ENCODE measurements around the gene PCED1B.
A peak's percentile ranks its signal among the peaks of the same experiment; 100 is the strongest.

Gene PCED1B

GRCh38 chr12:47067771-47068431 is 11.5 kb upstream of the PCED1B start:
- DNase-seq (ENCODE audit: low read depth in 2 of 2): no peak

DNA sequence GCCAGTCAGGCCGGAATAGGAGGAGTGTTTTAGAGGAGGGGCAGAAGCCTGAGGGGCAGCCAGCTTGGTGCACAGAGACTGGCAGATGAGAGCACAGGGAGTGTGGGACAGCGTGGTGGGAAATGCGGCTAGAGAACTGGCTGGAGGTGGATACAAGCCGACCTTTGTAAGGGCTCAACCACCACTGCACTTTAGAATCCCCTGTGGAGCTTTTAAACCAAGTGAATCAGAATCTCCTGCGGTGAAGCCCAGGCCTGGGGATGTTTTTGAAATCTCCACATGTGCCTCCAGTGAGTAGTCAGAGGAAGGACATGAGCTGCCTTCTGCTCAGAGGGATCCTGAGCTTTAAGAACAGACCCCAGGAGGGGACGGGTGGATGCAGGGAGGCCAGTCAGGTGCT is 10.9 kb upstream of the PCED1B start:
- no peak for DNase-seq (ENCODE audit: low read depth in 2 of 2)

DNA sequence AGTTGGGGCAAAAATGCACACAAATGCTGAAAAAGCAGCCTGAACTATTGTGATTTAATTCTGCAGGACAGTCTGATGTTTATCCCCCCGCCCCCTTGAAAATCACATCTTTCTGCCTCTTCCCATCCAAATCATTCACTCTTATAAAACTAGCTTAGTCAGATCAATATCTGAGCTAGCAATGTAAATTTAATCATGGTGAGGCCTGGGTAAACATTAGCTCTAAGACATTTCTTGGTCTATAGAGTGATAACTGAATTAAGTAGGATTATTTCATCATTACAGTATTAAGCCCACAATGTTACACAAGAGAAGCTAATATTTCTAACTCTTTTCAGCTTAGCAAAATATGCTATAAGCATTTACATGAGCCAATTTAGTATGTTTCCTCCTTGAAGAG is 9.1 kb upstream of the PCED1B start:
- DNase-seq (ENCODE audit: low read depth in 2 of 2): no peak

- no peak for DNase-seq (ENCODE audit: low read depth in 2 of 2)
Measured at GRCh38 chr12:47071241-47071852, 8.1 kb upstream of the PCED1B start.

- DNase-seq (ENCODE audit: low read depth in 2 of 2): no peak
Measured at GRCh38 chr12:47073951-47074350, 5.5 kb upstream of the PCED1B start.

GRCh38 chr12:47074757-47075156 is 4.7 kb upstream of the PCED1B start:
- no peak for DNase-seq (ENCODE audit: low read depth in 2 of 2)

DNA sequence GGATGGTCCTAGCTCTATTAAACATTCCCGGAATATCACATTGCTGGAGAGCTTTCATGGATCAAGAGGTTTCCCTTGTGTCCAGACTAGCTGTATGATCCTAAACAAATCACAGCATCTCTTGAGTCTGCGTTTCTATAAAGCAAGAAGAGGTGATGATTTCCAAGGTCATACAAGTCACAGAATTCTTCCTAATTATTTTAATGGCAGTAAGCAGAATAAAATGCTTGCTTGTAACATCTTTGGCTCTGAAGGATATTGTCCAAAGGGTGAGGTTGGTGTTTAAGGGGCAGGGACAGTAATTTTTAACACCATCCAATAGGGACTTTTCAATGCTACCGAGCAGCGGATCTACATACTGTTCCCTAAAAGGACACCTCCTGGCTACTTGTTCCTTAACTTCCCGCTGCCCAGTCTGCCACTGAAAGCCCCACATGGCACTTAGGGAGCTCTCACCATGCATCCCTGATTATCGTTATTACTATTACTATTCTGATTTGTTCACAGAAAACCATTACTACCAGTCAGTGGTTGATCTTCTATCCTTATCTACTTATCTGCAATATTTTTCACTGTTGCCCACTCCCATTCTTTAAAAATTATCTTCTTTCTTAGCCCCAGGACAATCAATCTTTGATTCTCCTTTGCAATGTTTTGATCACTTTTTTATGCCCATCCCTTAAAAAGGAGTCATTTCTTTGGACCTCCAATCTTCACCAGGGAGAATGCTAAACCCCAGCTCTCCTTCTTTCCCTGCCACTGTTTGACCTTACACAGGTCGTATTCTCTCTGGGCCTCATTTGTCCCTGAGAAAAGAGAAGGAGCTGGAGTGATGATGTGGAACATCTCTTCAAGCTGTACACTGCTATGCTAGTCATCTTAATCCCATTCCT is 4.0 kb upstream of the PCED1B start:
- DNase-seq (ENCODE audit: low read depth in 2 of 2): no peak

DNA sequence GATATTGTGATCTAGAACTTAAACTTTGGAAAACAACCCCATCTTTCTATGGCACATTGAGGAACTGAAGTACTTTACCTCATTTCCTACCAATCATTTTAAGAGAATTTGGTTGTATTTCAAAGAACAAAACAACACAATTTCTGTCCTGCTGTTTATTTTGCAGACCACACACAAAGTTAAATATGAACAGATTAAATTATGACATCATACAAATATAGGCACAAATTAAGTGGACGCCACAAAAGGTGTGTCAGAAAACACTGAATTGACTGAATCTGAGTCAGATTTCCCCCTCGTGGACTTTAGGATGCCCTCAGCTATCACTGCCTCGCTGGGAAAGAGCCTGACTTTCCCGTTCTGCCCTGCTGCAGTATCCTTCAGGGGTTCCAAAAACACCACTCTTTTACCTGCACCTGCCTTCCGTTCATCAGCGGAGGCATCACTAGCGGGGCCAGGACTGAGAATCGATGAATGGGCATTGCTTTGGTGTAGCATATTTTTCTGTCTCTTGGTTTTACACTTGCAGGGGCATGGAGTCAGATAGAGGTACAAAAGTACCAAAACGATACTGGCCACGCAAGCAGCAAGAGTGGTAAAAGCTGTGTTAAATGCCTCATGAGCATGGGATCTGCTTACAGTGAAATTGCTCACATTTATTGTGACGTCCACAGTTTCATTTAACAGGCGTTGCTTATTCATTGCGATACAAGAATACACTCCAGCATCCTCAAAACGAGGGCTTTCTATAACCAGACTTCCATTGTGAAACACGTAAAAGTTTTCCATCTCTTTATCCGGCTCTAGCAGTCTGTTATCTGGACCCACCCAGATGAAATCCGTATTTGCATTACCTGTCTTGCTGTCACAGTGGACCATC is 2.0 kb upstream of the PCED1B start:
- no peak for DNase-seq (ENCODE audit: low read depth in 2 of 2)

DNA sequence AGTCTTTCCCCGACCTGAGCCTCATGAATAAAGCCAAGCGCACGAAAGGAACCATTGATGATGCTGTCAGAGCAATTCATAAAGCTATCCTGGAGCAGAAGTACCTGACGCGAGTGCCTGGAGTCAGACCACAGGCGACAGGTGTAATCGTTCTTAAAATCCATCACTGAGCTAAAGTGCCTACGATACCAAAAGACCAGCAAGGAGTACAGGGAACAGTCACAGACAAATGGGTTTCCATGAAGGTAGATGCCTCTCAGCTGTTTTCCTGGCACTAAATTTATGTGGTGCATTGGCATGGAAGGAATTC is 1.4 kb upstream of the PCED1B start:
- DNase-seq (ENCODE audit: low read depth in 2 of 2): no peak

DNA sequence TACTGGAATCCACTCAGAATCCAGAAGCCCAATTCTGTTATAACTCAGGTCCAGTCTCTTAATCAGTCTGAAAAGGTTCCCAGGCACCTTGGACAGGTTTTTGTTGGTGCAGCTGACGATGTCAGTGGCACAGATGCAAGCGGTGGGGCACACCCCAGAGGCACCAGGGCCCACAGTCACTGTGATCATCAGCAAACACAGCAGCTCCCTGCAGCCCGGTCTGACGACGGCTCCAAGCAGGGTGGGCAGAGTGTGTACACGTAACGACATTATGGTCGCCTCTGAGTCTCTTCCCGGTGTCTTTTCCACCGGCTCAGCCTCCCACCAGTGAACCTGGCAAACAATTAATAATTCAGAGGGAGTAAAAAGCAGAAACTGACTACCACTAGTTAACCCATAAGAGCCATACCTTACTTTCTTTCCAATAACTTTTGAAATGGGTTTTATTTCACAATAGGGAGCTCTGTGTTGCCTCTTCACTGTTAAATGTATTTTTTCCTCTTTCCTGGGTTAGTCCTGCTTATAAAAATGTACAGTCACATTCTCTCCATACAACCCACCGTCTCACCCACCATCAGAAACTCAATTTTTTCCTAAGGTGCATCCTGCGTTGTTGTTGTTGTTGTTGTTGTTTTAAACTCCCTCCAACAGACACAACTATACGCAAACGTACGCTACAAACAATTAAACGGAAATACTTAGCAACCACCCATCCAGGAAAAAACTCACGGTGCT is 521 bp upstream of the PCED1B start:
- DNase-seq (ENCODE audit: low read depth in 2 of 2): peak; percentile 13 to 20

DNA sequence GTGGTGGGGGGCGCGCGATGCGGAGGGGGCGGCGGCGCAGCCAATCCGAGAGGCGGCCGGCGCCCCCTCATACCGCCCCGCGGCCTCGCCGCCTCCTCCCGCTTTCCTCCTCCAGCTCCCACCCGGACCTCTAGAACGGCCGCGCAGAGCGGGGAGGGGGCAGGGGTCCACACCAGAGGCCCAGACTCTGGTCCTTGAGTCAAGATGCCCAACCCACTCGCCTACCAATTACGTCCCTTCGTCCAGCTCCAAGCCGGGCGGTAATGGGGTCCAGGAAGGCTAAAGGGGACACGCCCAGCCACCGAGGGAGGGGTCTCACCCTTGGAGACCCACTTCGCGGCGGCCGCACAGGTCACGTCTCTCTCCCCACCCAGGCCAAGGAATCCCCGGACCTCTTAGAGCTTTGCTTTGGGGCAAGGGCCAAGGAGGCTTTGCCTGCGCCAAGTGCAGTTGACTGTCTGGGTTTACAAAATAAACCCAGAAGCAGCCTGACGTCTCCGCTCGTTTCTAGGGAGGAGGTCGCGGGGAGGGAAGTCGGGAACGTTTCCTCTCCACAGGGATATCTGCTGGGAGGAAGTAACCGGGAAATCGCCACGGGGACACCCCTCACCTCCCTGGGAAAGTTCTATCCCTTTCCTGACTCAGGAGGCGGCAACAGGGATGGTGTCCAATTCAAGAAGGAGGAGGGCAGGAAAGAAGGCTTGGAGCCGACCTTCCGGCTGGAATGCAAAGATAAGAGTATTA is 732 bp downstream of the PCED1B start:
- DNase-seq (ENCODE audit: low read depth in 2 of 2): peak in 1 of 2 donors; percentile 20

DNA sequence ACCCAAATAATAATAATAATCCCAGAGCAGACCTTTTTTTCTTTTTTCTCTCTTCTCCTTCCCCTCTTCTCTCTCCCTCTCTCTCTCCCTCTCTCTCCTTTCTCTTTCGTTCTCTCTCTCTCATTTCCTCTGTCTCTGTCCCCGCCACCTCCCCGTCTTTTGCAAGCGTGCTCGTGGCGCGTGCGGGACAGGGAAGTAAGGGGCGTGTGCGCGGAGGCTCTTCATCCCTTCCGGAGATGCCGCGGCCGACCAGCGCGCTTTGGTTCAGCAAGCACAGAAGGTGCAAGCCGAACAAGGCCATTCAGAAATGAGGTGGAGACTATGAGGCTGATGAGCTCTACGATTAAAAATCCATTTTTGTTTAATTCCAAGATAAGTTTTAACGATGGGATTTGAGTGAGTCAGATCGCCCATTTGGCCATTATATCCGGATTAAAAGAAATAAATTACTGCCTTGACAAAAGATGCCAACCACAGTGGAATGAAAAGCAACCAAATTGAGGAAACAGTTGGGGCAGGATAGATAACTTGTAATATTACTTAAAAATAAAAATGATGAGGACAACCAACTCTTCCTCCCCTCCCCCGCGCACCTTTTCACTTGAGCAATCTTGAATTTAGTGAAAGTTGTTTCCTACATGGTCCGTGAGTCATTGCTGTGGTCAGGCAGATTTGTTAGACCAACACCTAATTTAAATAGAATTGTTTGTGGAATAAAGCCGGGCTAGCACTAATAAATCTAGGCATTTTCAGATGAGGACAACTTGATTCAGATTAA is 1.5 kb downstream of the PCED1B start:
- peak; percentile 38 to 50 for DNase-seq (ENCODE audit: low read depth in 2 of 2)

GRCh38 chr12:47082283-47082682 is 2.9 kb downstream of the PCED1B start:
- DNase-seq (ENCODE audit: low read depth in 2 of 2): no peak

DNA sequence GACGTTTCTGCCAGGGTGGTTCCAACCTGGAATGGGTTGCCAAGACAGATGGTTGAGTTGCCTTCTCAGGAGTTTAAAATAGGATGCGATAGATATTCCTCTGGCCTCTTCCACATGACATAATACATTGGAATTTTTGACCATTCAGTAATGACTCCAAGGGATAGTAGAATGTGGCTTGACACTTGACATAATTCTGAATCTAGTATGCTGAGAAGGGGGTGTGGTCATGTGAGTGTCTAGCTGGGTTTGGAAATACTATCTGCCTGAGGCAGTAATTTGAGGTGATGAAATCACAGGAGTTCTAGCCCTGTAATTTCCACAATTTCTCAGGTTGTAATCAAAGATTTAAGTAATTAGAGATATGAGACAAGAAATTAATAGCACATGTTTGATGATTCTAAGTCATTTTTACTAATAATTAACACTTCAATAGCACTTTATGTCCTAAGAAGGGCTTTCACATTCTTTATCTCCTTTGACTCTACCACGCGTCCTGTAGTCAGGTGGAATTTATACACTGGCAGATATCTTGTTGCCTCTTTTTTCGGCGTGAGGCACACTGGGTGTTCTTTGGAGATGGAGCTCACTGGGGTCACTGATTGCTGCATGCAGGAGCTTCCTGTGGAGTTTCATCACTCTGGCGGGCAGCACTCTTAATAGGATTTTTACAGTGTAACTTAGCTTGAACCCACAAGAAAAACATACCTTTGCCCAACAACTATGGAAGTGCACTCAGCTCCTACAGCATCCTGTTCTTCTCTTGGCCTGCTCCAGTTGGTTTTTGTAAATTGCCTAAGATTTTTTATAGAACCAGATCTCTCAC is 3.6 kb downstream of the PCED1B start:
- no peak for DNase-seq (ENCODE audit: low read depth in 2 of 2)

DNA sequence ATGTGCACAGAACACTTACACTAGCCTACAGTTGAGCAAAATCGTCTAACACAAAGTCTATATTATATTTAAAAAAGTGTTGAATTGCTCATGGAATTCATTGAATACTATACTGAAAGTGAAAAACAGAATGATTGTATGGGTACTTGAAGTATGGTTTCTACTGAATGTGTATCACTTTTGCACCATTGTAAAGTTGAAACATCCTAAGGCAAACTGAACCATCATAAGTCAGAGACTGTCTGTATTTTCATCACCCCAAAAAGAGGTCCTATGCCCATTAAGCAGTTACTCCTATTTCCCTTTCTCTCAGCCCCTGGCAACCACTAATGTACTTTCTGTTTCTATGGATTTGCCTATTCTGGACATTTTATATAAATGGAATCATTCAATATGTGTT is 4.8 kb downstream of the PCED1B start:
- no peak for DNase-seq (ENCODE audit: low read depth in 2 of 2)

- peak in 1 of 2 donors; percentile 20 for DNase-seq (ENCODE audit: low read depth in 2 of 2)
Measured at GRCh38 chr12:47085815-47086252, 6.4 kb downstream of the PCED1B start.

GRCh38 chr12:47087088-47087688 is 7.8 kb downstream of the PCED1B start:
- no peak for DNase-seq (ENCODE audit: low read depth in 2 of 2)

Measured in activated CD4-positive, alpha-beta T cell treated with anti-CD3 and anti-CD28 coated beads for 24 hours (primary cell).